Mesenchymal stem cell (in vitro differentiated cells and primary cell): Measurements from ENCODE around the gene ZNF319.

Experiments
- DNase-seq: peaks from one replicate; pipeline ENCODE4 v3.0.0-alpha.2; 2013
- H2AFZ ChIP-seq: one replicate; pipeline ENCODE4 v1.6.1; 2013; ENCODE audit warnings: low read depth, mild to moderate bottlenecking, control low read depth, inconsistent platforms, low read length, moderate library complexity
- H2AK5ac ChIP-seq: 2 replicates; pipeline ENCODE4 v1.6.1; 2013; ENCODE audit warnings: low read length, moderate library complexity, mild to moderate bottlenecking, inconsistent platforms; ENCODE audit not compliant: severe bottlenecking
- H2BK120ac ChIP-seq: one replicate; pipeline ENCODE4 v1.6.1; 2013; ENCODE audit warnings: low read depth, mild to moderate bottlenecking, inconsistent platforms, low read length, moderate library complexity
- H2BK12ac ChIP-seq, 2 experiments: one replicate each; pipeline ENCODE4 v1.6.1; 2013; ENCODE audit warnings: inconsistent platforms in 2 of 2, low read length in 2 of 2, mild to moderate bottlenecking in 2 of 2, moderate library complexity in 2 of 2, control low read depth in 1 of 2
- H2BK15ac ChIP-seq: one replicate; pipeline ENCODE4 v1.6.1; 2013; ENCODE audit warnings: mild to moderate bottlenecking, low read depth, inconsistent platforms; ENCODE audit not compliant: poor library complexity, severe bottlenecking
- H2BK5ac ChIP-seq: 2 replicates; pipeline ENCODE4 v1.6.1; 2013; ENCODE audit warnings: low read depth, mild to moderate bottlenecking, low read length, control low read depth, inconsistent platforms; ENCODE audit not compliant: poor library complexity, severe bottlenecking
- H3K14ac ChIP-seq, 2 experiments: one replicate each; pipeline ENCODE4 v1.6.1; 2013; ENCODE audit warnings: inconsistent platforms in 2 of 2, low read length in 2 of 2, control low read depth in 1 of 2, mild to moderate bottlenecking in 1 of 2, moderate library complexity in 1 of 2
- H3K18ac ChIP-seq, 2 experiments: one replicate each; pipeline ENCODE4 v1.6.1; 2013; ENCODE audit warnings: inconsistent platforms in 2 of 2, low read length in 2 of 2, control low read depth in 1 of 2, low read depth in 1 of 2, mild to moderate bottlenecking in 1 of 2
- H3K23ac ChIP-seq, 2 experiments: one replicate each; pipeline ENCODE4 v1.6.1; 2013; ENCODE audit warnings: inconsistent platforms in 2 of 2, low read length in 2 of 2, mild to moderate bottlenecking in 2 of 2, moderate library complexity in 2 of 2, control low read depth in 1 of 2
- H3K27ac ChIP-seq: 2 replicates; pipeline ENCODE4 v1.5.1; 2013; ENCODE audit warnings: mild to moderate bottlenecking, moderate library complexity, low read length, control low read depth, inconsistent platforms; ENCODE audit not compliant: poor library complexity, severe bottlenecking
- H3K27me3 ChIP-seq, 2 experiments: 2 replicates each; pipeline versions ENCODE4 v1.6.1 to v1.7.0; 2013; ENCODE audit warnings: low read length in 2 of 2, mild to moderate bottlenecking in 2 of 2, moderate library complexity in 2 of 2, control low read depth in 1 of 2, inconsistent platforms in 1 of 2; ENCODE audit not compliant: control insufficient read depth in 1 of 2, insufficient read depth in 1 of 2
- H3K36me3 ChIP-seq, 2 experiments: 2 replicates each; pipeline versions ENCODE4 v1.6.1 to v1.7.0; 2013; ENCODE audit warnings: low read length in 2 of 2, control low read depth in 1 of 2, inconsistent platforms in 1 of 2, low read depth in 1 of 2, mild to moderate bottlenecking in 1 of 2; ENCODE audit not compliant: insufficient read depth in 2 of 2, control insufficient read depth in 1 of 2
- H3K4ac ChIP-seq, 2 experiments: one replicate each; pipeline ENCODE4 v1.6.1; 2013; ENCODE audit warnings: inconsistent platforms in 2 of 2, low read length in 2 of 2, mild to moderate bottlenecking in 2 of 2, moderate library complexity in 2 of 2, control low read depth in 1 of 2, low read depth in 1 of 2
- H3K4me1 ChIP-seq: 2 replicates; pipeline ENCODE4 v1.6.1; 2013; ENCODE audit warnings: low read depth, low read length, control low read depth; ENCODE audit not compliant: control insufficient read depth, insufficient read depth
- H3K4me2 ChIP-seq: 2 replicates; pipeline ENCODE4 v1.6.1; 2013; ENCODE audit warnings: low read length, mild to moderate bottlenecking, inconsistent platforms; ENCODE audit not compliant: poor library complexity, severe bottlenecking
- H3K4me3 ChIP-seq, 2 experiments: 2 replicates each; pipeline versions ENCODE4 v1.5.1 to v1.7.0; 2013; ENCODE audit warnings: low read length in 2 of 2, mild to moderate bottlenecking in 2 of 2, control low read depth in 1 of 2, low read depth in 1 of 2; ENCODE audit not compliant: insufficient read depth in 1 of 2
- H3K79me1 ChIP-seq: replicated peaks from 2 replicates; pipeline ENCODE4 v1.6.1; 2013; ENCODE audit warnings: mild to moderate bottlenecking, control low read depth, low read length, inconsistent platforms; ENCODE audit not compliant: poor library complexity, severe bottlenecking
- H3K9ac ChIP-seq: 2 replicates; pipeline ENCODE4 v1.7.0; 2013; ENCODE audit warnings: mild to moderate bottlenecking, low read length, moderate library complexity
- H3K9me3 ChIP-seq: 2 replicates; pipeline ENCODE4 v1.7.0; 2013; ENCODE audit warnings: mild to moderate bottlenecking, low read length; ENCODE audit not compliant: control insufficient read depth
- H4K8ac ChIP-seq: one replicate; pipeline ENCODE4 v1.6.1; 2013; ENCODE audit warnings: inconsistent platforms, mild to moderate bottlenecking, low read length, moderate library complexity
- H4K91ac ChIP-seq: one replicate; pipeline ENCODE4 v1.6.1; 2013; ENCODE audit warnings: mild to moderate bottlenecking, low read length, inconsistent platforms
- WGBS: methylation state at CpG from one replicate; pipeline ENCODE4 v1.1.7; 2013; ENCODE audit warnings: mixed read lengths; 5-methylcytosine and 5-hydroxymethylcytosine counted together

ZNF319 gene

GRCh38 chr16:57964157-57964700 lies 36.2 kb downstream of the ZNF319 start:
- no peak overlapping the region for H4K8ac ChIP-seq
- H2BK5ac ChIP-seq = no peak overlapping the region
- no peaks in the 10 kb centered on the region for H3K4me1 ChIP-seq
- no peaks in the 10 kb centered on the region for H3K9me3 ChIP-seq
- no peak overlapping the region for H2AK5ac ChIP-seq
- H2BK12ac ChIP-seq = no peak overlapping the region
- H3K18ac ChIP-seq = no peak overlapping the region
- no peak overlapping the region for H3K27ac ChIP-seq
- no peak overlapping the region for H3K23ac ChIP-seq
- H3K36me3 ChIP-seq = no peaks in the 10 kb centered on the region
- H2AFZ ChIP-seq = no peak overlapping the region
- no peak overlapping the region for H3K4me2 ChIP-seq
- H3K4ac ChIP-seq = no peak overlapping the region
- no peak for DNase-seq
- WGBS = 74% methylated on average over 9 of the region's 10 CpGs
- H3K14ac ChIP-seq = no peak overlapping the region
- no peak overlapping the region for H3K4me3 ChIP-seq
- H3K9ac ChIP-seq = no peak overlapping the region
- no peak overlapping the region for H4K91ac ChIP-seq
- H2BK15ac ChIP-seq = no peak overlapping the region
- H3K27me3 ChIP-seq = peaks cover 40 to 73% of the 10 kb centered on the region in 2 experiments
- H3K79me1 ChIP-seq = no peaks in the 10 kb centered on the region
- H2BK120ac ChIP-seq = no peak overlapping the region

GRCh38 chr16:57962756-57963155 lies 37.7 kb downstream of the ZNF319 start:
- Histone ChIP-seq H3K18ac (no peak overlapping the region), H3K27me3 (peaks cover 40 to 75% of the 10 kb centered on the region in 2 experiments), H3K27ac (no peak overlapping the region), H2AFZ (no peak overlapping the region), H4K8ac (no peak overlapping the region), H3K23ac (no peak overlapping the region), H2BK15ac (no peak overlapping the region), H3K79me1 (no peaks in the 10 kb centered on the region), H3K4me3 (no peak overlapping the region), H4K91ac (peak overlapping the region; percentile 18), H3K4me1 (no peaks in the 10 kb centered on the region), H2AK5ac (no peak overlapping the region), H3K9me3 (no peaks in the 10 kb centered on the region), H3K14ac (peak overlapping the region in 1 of 2 experiments; percentile 31), H2BK120ac (no peak overlapping the region), H2BK5ac (no peak overlapping the region), H3K9ac (no peak overlapping the region), H3K36me3 (no peaks in the 10 kb centered on the region), H2BK12ac (no peak overlapping the region), H3K4me2 (no peak overlapping the region), H3K4ac (no peak overlapping the region)
- WGBS = 79% methylated on average over 6 of the region's 9 CpGs
- DNase-seq = no peak

- Histone ChIP-seq H3K18ac (no peak overlapping the region), H3K9ac (no peak overlapping the region)
- WGBS = 68% methylated on average over 5 of the region's 5 CpGs
These were observed 38.4 kb downstream of the ZNF319 start for GRCh38 chr16:57962046-57962445.

GRCh38 chr16:57961538-57961937 lies 38.9 kb downstream of the ZNF319 start:
- Histone ChIP-seq H3K4me3 (no peak overlapping the region), H3K27ac (no peak overlapping the region), H3K4ac (no peak overlapping the region), H2BK5ac (no peak overlapping the region), H3K27me3 (peaks cover 40 to 78% of the 10 kb centered on the region in 2 experiments), H3K9me3 (no peaks in the 10 kb centered on the region), H4K8ac (no peak overlapping the region), H4K91ac (no peak overlapping the region), H2AFZ (no peak overlapping the region), H3K4me1 (no peaks in the 10 kb centered on the region), H3K79me1 (no peaks in the 10 kb centered on the region), H2BK15ac (no peak overlapping the region), H3K36me3 (no peaks in the 10 kb centered on the region), H2BK120ac (no peak overlapping the region), H2AK5ac (no peak overlapping the region), H3K14ac (no peak overlapping the region), H2BK12ac (no peak overlapping the region), H3K4me2 (no peak overlapping the region), H3K18ac (no peak overlapping the region), H3K9ac (no peak overlapping the region), H3K23ac (no peak overlapping the region)
- WGBS = 42% methylated on average over 2 of the region's 2 CpGs
- no peak for DNase-seq

More at GRCh38 chr16:57962046-57962445, 38.4 kb downstream of the ZNF319 start:
- no peaks in the 10 kb centered on the region for H3K79me1 ChIP-seq
- H2BK15ac ChIP-seq = no peak overlapping the region
- H3K23ac ChIP-seq = no peak overlapping the region
- H4K8ac ChIP-seq = no peak overlapping the region
- H3K27me3 ChIP-seq = peaks cover 40 to 76% of the 10 kb centered on the region in 2 experiments
- H2AFZ ChIP-seq = no peak overlapping the region
- no peaks in the 10 kb centered on the region for H3K4me1 ChIP-seq
- H3K9me3 ChIP-seq = no peaks in the 10 kb centered on the region
- H2BK12ac ChIP-seq = no peak overlapping the region
- DNase-seq = no peak
- no peak overlapping the region for H2BK120ac ChIP-seq
- no peak overlapping the region for H2BK5ac ChIP-seq
- no peak overlapping the region for H3K4me2 ChIP-seq
- no peak overlapping the region for H3K4ac ChIP-seq
- H4K91ac ChIP-seq = no peak overlapping the region
- H2AK5ac ChIP-seq = no peak overlapping the region
- H3K27ac ChIP-seq = no peak overlapping the region
- no peaks in the 10 kb centered on the region for H3K36me3 ChIP-seq
- H3K14ac ChIP-seq = no peak overlapping the region
- no peak overlapping the region for H3K4me3 ChIP-seq
